Caco-2 (cell line): Measurements from ENCODE around the gene ZNF276. TPM values are rescaled to one million over a fixed set of nuclear protein-coding genes. Genes with fewer than 3 reads are reported as not detected.
"Not testable (repeated sequence)": the region's sequence is repeated elsewhere in the genome, so short reads cannot be mapped to it uniquely, and the experiment has no call there.

Experiments used
- BruUV-seq: library from RNA; stranded (reverse); fragments of 400-500 nt; replicated peaks from 2 replicates; lab custom pipeline; 2021; lab: Mats Ljungman, UMichigan
- CTCF ChIA-PET: fragments of 300-600 bp; sonication (Branson Sonifier 250); formaldehyde crosslinking; loops from one replicate; lab custom pipeline; 2022; ENCODE audit warnings: antibody characterized with exemption; lab: Charles Lee
- POLR2A ChIA-PET: fragments of 300-600 bp; sonication (Branson Sonifier 250); formaldehyde crosslinking; loops from one replicate; lab custom pipeline; 2022; ENCODE audit warnings: antibody characterized with exemption; lab: Charles Lee
- DNase-seq, 2 experiments: peaks; one replicate each; pipeline versions ENCODE4 v3.0.0 to v3.0.0-alpha.2; 2020 to 2022
- H3K27me3 ChIP-seq: replicated peaks from 2 replicates; pipeline ENCODE4 v1.6.0; 2011; ENCODE audit warnings: low read length; ENCODE audit not compliant: control insufficient read depth, insufficient read depth
- H3K36me3 ChIP-seq: 2 replicates; pipeline ENCODE4 v1.5.1; 2011; ENCODE audit warnings: low read length; ENCODE audit not compliant: control insufficient read depth, insufficient read depth
- H3K4me1 ChIP-seq: fragments of 250-450 bp; sonication (Bioruptor Pico); 2 replicates; pipeline ENCODE4 v1.5.1; 2020; ENCODE audit warnings: mild to moderate bottlenecking
- H3K4me3 ChIP-seq: 2 replicates; pipeline ENCODE4 v1.5.1; 2011; ENCODE audit warnings: low read depth, mild to moderate bottlenecking, control low read depth, low read length
- H3K9me3 ChIP-seq: fragments of 250-450 bp; sonication (Bioruptor Pico); 2 replicates; pipeline ENCODE4 v1.5.1; 2020; ENCODE audit warnings: mild to moderate bottlenecking, moderate library complexity
- H3K27ac Mint-ChIP-seq: one replicate; pipeline ENCODE4 v1.8.0; 2022; ENCODE audit warnings: mixed read lengths; ENCODE audit not compliant: unreplicated experiment
- H3K27me3 Mint-ChIP-seq: one replicate; pipeline ENCODE4 v1.8.0; 2022; ENCODE audit warnings: mixed read lengths; ENCODE audit not compliant: insufficient read depth, unreplicated experiment
- H3K36me3 Mint-ChIP-seq: one replicate; pipeline ENCODE4 v1.8.0; 2022; ENCODE audit warnings: mild to moderate bottlenecking, mixed read lengths; ENCODE audit not compliant: insufficient read depth, unreplicated experiment
- H3K4me1 Mint-ChIP-seq: one replicate; pipeline ENCODE4 v1.8.0; 2022; ENCODE audit warnings: low read depth, mixed read lengths; ENCODE audit not compliant: unreplicated experiment
- H3K4me3 Mint-ChIP-seq: one replicate; pipeline ENCODE4 v1.8.0; 2022; ENCODE audit warnings: mild to moderate bottlenecking, moderate library complexity, mixed read lengths; ENCODE audit not compliant: unreplicated experiment
- H3K9me3 Mint-ChIP-seq: one replicate; pipeline ENCODE4 v1.8.0; 2022; ENCODE audit warnings: mixed read lengths; ENCODE audit not compliant: unreplicated experiment
- intact Hi-C: fragments of 100-400 bp; cut with micrococcal nuclease; formaldehyde crosslinking; loops from one replicate; pipeline ENCODE4 v1.10.0; 2022; ENCODE audit not compliant: unreplicated experiment
- total RNA-seq: library from RNA; stranded (reverse); gene quantifications from 2 replicates; pipeline ENCODE4 v1.2.3, GENCODE V29; 2022
- TF ChIP-seq, protein P1 (sequence below), 2 experiments: fragments of 200-600 bp in 1 of 2; IDR thresholded peaks; 1 replicate in 1 of 2; 2 replicates in 1 of 2; pipeline versions ENCODE4 v1.5.1 to v1.8.0; 2011 to 2022; ENCODE audit warnings: antibody characterized with exemption in 1 of 2, control low read depth in 1 of 2, inconsistent platforms in 1 of 2, low read depth in 1 of 2, low read length in 1 of 2, mild to moderate bottlenecking in 1 of 2, moderate library complexity in 1 of 2; ENCODE audit not compliant: insufficient read depth in 1 of 2, severe bottlenecking in 1 of 2, unreplicated experiment in 1 of 2

Gene ZNF276
- total RNA-seq, 1 experiment from 2014 or later = 28.1 TPM

DNA sequence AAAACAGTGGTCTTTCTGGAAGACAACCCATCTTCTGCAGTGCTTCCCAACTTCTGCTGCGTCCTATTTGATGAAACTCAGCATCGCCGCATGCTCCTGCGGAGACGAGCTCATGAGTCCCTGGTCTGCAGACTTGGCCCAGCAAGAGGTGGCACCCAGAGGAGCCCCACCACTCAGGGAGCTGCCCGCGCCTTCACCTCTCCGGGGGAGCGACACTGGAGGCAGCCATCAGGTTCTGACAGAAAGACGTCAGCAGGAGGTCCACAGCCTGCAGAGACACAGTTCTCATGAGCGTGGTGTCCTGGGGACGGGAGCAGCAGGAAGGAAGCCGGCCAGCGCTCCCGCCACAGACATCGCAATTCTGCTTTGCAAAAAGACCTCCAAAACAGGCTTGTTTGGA lies 49.0 kb downstream of the ZNF276 start:
- Mint-ChIP-seq H3K9me3 (no peaks in the 10 kb centered on the region), H3K4me1 (no peaks in the 10 kb centered on the region), H3K4me3 (no peak overlapping the region), H3K27ac (no peak overlapping the region), H3K27me3 (no peaks in the 10 kb centered on the region), H3K36me3 (peaks cover 100% of the 10 kb centered on the region)
- Histone ChIP-seq H3K9me3 (no peaks in the 10 kb centered on the region), H3K4me3 (no peak overlapping the region), H3K36me3 (peaks cover 3% of the 10 kb centered on the region), H3K27me3 (no peaks in the 10 kb centered on the region), H3K4me1 (no peaks in the 10 kb centered on the region)
- no TSS peak for BruUV-seq
- ChIA-PET POLR2A (no interaction called here), CTCF (no interaction called here)
- intact Hi-C loops = no loop called here
- TF ChIP-seq, protein P1, sequence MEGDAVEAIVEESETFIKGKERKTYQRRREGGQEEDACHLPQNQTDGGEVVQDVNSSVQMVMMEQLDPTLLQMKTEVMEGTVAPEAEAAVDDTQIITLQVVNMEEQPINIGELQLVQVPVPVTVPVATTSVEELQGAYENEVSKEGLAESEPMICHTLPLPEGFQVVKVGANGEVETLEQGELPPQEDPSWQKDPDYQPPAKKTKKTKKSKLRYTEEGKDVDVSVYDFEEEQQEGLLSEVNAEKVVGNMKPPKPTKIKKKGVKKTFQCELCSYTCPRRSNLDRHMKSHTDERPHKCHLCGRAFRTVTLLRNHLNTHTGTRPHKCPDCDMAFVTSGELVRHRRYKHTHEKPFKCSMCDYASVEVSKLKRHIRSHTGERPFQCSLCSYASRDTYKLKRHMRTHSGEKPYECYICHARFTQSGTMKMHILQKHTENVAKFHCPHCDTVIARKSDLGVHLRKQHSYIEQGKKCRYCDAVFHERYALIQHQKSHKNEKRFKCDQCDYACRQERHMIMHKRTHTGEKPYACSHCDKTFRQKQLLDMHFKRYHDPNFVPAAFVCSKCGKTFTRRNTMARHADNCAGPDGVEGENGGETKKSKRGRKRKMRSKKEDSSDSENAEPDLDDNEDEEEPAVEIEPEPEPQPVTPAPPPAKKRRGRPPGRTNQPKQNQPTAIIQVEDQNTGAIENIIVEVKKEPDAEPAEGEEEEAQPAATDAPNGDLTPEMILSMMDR (IDR thresholded peaks at IDR 0.05; ENCODE audit: insufficient read depth in 1 of 2, low read depth in 1 of 2, low read length in 1 of 2, severe bottlenecking in 1 of 2, unreplicated experiment in 1 of 2) = no peak
- no peak for DNase-seq

DNA sequence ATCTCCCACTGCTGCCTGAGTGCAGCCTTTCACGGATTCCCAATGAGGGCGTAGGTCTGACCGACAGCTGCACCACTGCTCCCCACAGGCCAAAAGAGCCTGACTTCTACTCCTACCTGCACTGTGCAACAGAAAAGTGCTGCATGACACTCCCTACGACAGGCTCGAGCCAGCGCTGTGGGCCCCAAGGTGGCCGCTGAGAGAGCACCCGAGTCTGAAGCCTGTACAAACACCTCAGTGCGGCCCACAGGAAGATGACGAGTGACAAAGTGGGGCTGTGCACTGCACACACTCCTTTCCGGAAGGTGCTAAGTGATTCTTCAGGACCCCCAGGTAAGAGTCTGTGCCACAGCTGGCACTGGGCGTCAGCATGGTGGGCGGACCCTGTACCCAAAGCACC lies 53.9 kb downstream of the ZNF276 start:
- ChIA-PET POLR2A (no interaction called here), CTCF (no interaction called here)
- H3K4me3 ChIP-seq = no peak overlapping the region
- H3K4me3 Mint-ChIP-seq = no peak overlapping the region
- H3K9me3 Mint-ChIP-seq = no peaks in the 10 kb centered on the region
- TF ChIP-seq, protein P1 (IDR thresholded peaks at IDR 0.05; ENCODE audit: insufficient read depth in 1 of 2, low read depth in 1 of 2, low read length in 1 of 2, severe bottlenecking in 1 of 2, unreplicated experiment in 1 of 2) = no peak
- no peak overlapping the region for H3K27ac Mint-ChIP-seq
- no peak for DNase-seq
- peaks cover 97% of the 10 kb centered on the region for H3K36me3 Mint-ChIP-seq
- no peaks in the 10 kb centered on the region for H3K4me1 ChIP-seq
- H3K36me3 ChIP-seq = peaks cover 7% of the 10 kb centered on the region; the same call in 1 of the 2 replicates
- H3K27me3 ChIP-seq = no peaks in the 10 kb centered on the region
- BruUV-seq = no TSS peak
- no peaks in the 10 kb centered on the region for H3K9me3 ChIP-seq
- intact Hi-C loops = no loop called here
- H3K27me3 Mint-ChIP-seq = no peaks in the 10 kb centered on the region
- no peaks in the 10 kb centered on the region for H3K4me1 Mint-ChIP-seq

- peaks cover 97% of the 10 kb centered on the region for H3K36me3 Mint-ChIP-seq
- H3K27me3 Mint-ChIP-seq, H3K4me1 Mint-ChIP-seq, H3K36me3 ChIP-seq, H3K27me3 ChIP-seq, H3K4me3 Mint-ChIP-seq, H3K9me3 Mint-ChIP-seq, BruUV-seq, CTCF ChIA-PET, H3K27ac Mint-ChIP-seq, H3K9me3 ChIP-seq, intact Hi-C loops, DNase-seq, POLR2A ChIA-PET, H3K4me3 ChIP-seq, H3K4me1 ChIP-seq: not testable (repeated sequence)
Measured at GRCh38 chr16:89778211-89778610, 56.9 kb downstream of the ZNF276 start.
